H9 (cell line): Measurements from ENCODE around the gene TSPAN13. TPM values are rescaled to one million over a fixed set of nuclear protein-coding genes. Genes with fewer than 3 reads are reported as not detected.

Experiments
- DNase-seq: peaks from one replicate; pipeline ENCODE4 v3.0.0-alpha.2; 2017
- H2AFZ ChIP-seq: one replicate; pipeline ENCODE4 v1.6.1; 2013; ENCODE audit warnings: mild to moderate bottlenecking, low read length, control low read depth, moderate library complexity
- H2AK5ac ChIP-seq: 2 replicates; pipeline ENCODE4 v1.6.1; 2013; ENCODE audit warnings: low read length, control low read depth, mixed read lengths; ENCODE audit not compliant: insufficient read length
- H2BK120ac ChIP-seq: one replicate; pipeline ENCODE4 v1.6.1; 2013; ENCODE audit warnings: low read depth, mild to moderate bottlenecking, low read length, control low read depth, inconsistent platforms; ENCODE audit not compliant: poor library complexity, severe bottlenecking
- H2BK12ac ChIP-seq: 2 replicates; pipeline ENCODE4 v1.6.1; 2013; ENCODE audit warnings: low read length, control low read depth, mixed read lengths, low read depth; ENCODE audit not compliant: insufficient read length
- H2BK15ac ChIP-seq: 2 replicates; pipeline ENCODE4 v1.6.1; 2013; ENCODE audit warnings: low read depth, low read length, control low read depth
- H2BK20ac ChIP-seq: one replicate; pipeline ENCODE4 v1.6.1; 2013; ENCODE audit warnings: low read depth, mild to moderate bottlenecking, low read length, control low read depth, inconsistent platforms; ENCODE audit not compliant: poor library complexity, severe bottlenecking
- H2BK5ac ChIP-seq: 2 replicates; pipeline ENCODE4 v1.6.1; 2013; ENCODE audit warnings: low read length, control low read depth, mixed read lengths; ENCODE audit not compliant: insufficient read length
- H3K14ac ChIP-seq: 2 replicates; pipeline ENCODE4 v1.6.1; 2013; ENCODE audit warnings: low read length, control low read depth; ENCODE audit not compliant: insufficient read depth
- H3K18ac ChIP-seq: 2 replicates; pipeline ENCODE4 v1.6.1; 2013; ENCODE audit warnings: low read depth, mild to moderate bottlenecking, mixed read lengths, low read length, control low read depth; ENCODE audit not compliant: insufficient read length
- H3K23ac ChIP-seq: 2 replicates; pipeline ENCODE4 v1.6.1; 2013; ENCODE audit warnings: low read length, control low read depth, mixed read lengths, low read depth; ENCODE audit not compliant: insufficient read length
- H3K23me2 ChIP-seq: 2 replicates; pipeline ENCODE4 v1.6.1; 2013; ENCODE audit warnings: low read depth, mild to moderate bottlenecking, mixed read lengths, low read length, control low read depth; ENCODE audit not compliant: insufficient read length, poor library complexity, severe bottlenecking
- H3K27ac ChIP-seq: 2 replicates; pipeline ENCODE4 v1.5.1; 2013; ENCODE audit warnings: low read length, control low read depth, mixed read lengths, low read depth; ENCODE audit not compliant: insufficient read length
- H3K27me3 ChIP-seq: 2 replicates; pipeline ENCODE4 v1.6.1; 2013; ENCODE audit warnings: low read length, control low read depth, inconsistent platforms; ENCODE audit not compliant: insufficient read depth
- H3K4ac ChIP-seq: 2 replicates; pipeline ENCODE4 v1.6.1; 2013; ENCODE audit warnings: low read depth, mild to moderate bottlenecking, control low read depth, inconsistent platforms, low read length, moderate library complexity
- H3K4me1 ChIP-seq: 2 replicates; pipeline ENCODE4 v1.6.1; 2013; ENCODE audit warnings: low read length, control low read depth, inconsistent platforms; ENCODE audit not compliant: insufficient read depth
- H3K4me2 ChIP-seq: 2 replicates; pipeline ENCODE4 v1.6.1; 2013; ENCODE audit warnings: low read length, control low read depth, mixed read lengths; ENCODE audit not compliant: insufficient read length, insufficient read depth
- H3K56ac ChIP-seq: 2 replicates; pipeline ENCODE4 v1.6.1; 2013; ENCODE audit warnings: low read depth, mild to moderate bottlenecking, mixed read lengths, low read length, control low read depth; ENCODE audit not compliant: insufficient read length
- H3K79me1 ChIP-seq: 2 replicates; pipeline ENCODE4 v1.6.1; 2013; ENCODE audit warnings: low read depth, mild to moderate bottlenecking, moderate library complexity, low read length, control low read depth, inconsistent platforms; ENCODE audit not compliant: insufficient read depth, poor library complexity, severe bottlenecking
- H3K79me2 ChIP-seq: 2 replicates; pipeline ENCODE4 v1.6.1; 2013; ENCODE audit warnings: low read length, control low read depth, inconsistent platforms; ENCODE audit not compliant: insufficient read depth
- H3K9ac ChIP-seq: 2 replicates; pipeline ENCODE4 v1.6.1; 2013; ENCODE audit warnings: low read length, control low read depth, mixed read lengths; ENCODE audit not compliant: insufficient read length; ENCODE audit errors: extremely low read depth
- H3K9me3 ChIP-seq: one replicate; pipeline ENCODE4 v1.6.1; 2013; ENCODE audit warnings: low read depth, low read length, inconsistent platforms; ENCODE audit not compliant: control insufficient read depth
- H3T11ph ChIP-seq: one replicate; pipeline ENCODE4 v1.6.1; 2013; ENCODE audit warnings: mild to moderate bottlenecking, low read length, control low read depth, inconsistent platforms
- H4K20me1 ChIP-seq: one replicate; pipeline ENCODE4 v1.6.1; 2013; ENCODE audit not compliant: control insufficient read depth, insufficient read length, insufficient read depth
- H4K5ac ChIP-seq: 2 replicates; pipeline ENCODE4 v1.6.1; 2013; ENCODE audit warnings: low read depth, mild to moderate bottlenecking, mixed read lengths, low read length, control low read depth; ENCODE audit not compliant: insufficient read length
- H4K8ac ChIP-seq: replicated peaks from 2 replicates; pipeline ENCODE4 v1.6.1; 2013; ENCODE audit warnings: low read length, control low read depth, mixed read lengths, low read depth; ENCODE audit not compliant: insufficient read length
- H4K91ac ChIP-seq: 2 replicates; pipeline ENCODE4 v1.6.1; 2013; ENCODE audit warnings: low read depth, mild to moderate bottlenecking, moderate library complexity, mixed read lengths, low read length, control low read depth; ENCODE audit not compliant: insufficient read length
- H3K27ac Mint-ChIP-seq, 3 experiments: 2 replicates in 2 of 3; 3 replicates in 1 of 3; pipeline ENCODE4 v1.8.0; 2020 to 2021; ENCODE audit warnings: mixed read lengths in 3 of 3, mild to moderate bottlenecking in 1 of 3, moderate library complexity in 1 of 3
- H3K27me3 Mint-ChIP-seq: 2 replicates; pipeline ENCODE4 v1.8.0; 2021; ENCODE audit warnings: low read depth, mild to moderate bottlenecking, moderate library complexity, mixed read lengths
- H3K36me3 Mint-ChIP-seq, 3 experiments: 2 replicates in 2 of 3; 3 replicates in 1 of 3; pipeline ENCODE4 v1.8.0; 2020 to 2021; ENCODE audit warnings: low read depth in 3 of 3, mixed read lengths in 3 of 3; ENCODE audit not compliant: insufficient read depth in 1 of 3
- H3K4me1 Mint-ChIP-seq, 2 experiments: 2 replicates each; pipeline ENCODE4 v1.8.0; 2020; ENCODE audit warnings: mixed read lengths in 2 of 2
- H3K4me3 Mint-ChIP-seq, 2 experiments: 2 replicates in 1 of 2; 3 replicates in 1 of 2; pipeline ENCODE4 v1.8.0; 2020 to 2021; ENCODE audit warnings: mild to moderate bottlenecking in 2 of 2, mixed read lengths in 2 of 2, moderate library complexity in 1 of 2
- H3K9me3 Mint-ChIP-seq, 2 experiments: 2 replicates in 1 of 2; 3 replicates in 1 of 2; pipeline ENCODE4 v1.8.0; 2020; ENCODE audit warnings: mild to moderate bottlenecking in 2 of 2, mixed read lengths in 2 of 2, moderate library complexity in 1 of 2
- WGBS: extraction: QIAGEN DNeasy Blood & Tissue Kit; methylation state at CpG from one replicate; pipeline ENCODE4 v1.1.7; 2013; ENCODE audit warnings: missing lambda C conversion rate, low lambda C conversion rate, mixed read lengths; ENCODE audit not compliant: insufficient read length; ENCODE audit errors: extremely low coverage; 5-methylcytosine and 5-hydroxymethylcytosine counted together
- total RNA-seq: library from RNA; stranded (reverse); gene quantifications from 2 replicates; pipeline ENCODE4 v1.2.1, GENCODE V29; 2021
- TF ChIP-seq, protein P1 (sequence below): fragments of 200-600 bp; sonication (generic); conservative IDR thresholded peaks from 3 replicates; pipeline ENCODE4 v1.8.0; 2021; ENCODE audit warnings: antibody characterized with exemption, mild to moderate bottlenecking

The TSPAN13 gene
- total RNA-seq, 1 experiment from 2014 or later = 18.7 TPM

DNA sequence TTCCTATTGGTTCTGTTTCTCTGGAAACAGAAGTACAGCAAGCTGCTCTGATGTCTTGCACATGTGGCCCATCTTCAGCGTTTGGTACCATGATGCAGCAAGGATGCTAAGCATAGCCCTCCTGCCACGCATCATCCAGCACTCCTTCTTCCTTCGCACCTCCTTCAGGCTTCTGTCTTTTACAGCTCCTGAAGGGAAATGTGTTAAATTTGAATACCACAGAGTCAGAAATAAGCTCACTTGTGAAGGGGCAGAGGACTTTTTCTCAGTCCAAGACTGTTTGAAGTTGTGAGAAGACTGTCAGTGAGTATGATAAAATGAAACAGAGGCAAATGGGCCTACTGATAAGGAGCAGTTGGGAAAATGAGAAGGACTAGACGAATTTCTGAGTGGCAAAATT, 20.7 kb downstream of the TSPAN13 start:
- Histone ChIP-seq H2BK15ac (no peak overlapping the region), H2AFZ (no peak overlapping the region), H3K23me2 (no peaks in the 10 kb centered on the region), H3K79me1 (no peaks in the 10 kb centered on the region), H3K23ac (no peak overlapping the region), H3T11ph (no peak overlapping the region), H3K9ac (no peak overlapping the region), H4K20me1 (no peaks in the 10 kb centered on the region), H3K27ac (no peak overlapping the region), H4K91ac (no peak overlapping the region), H2AK5ac (no peak overlapping the region), H2BK12ac (no peak overlapping the region), H3K14ac (no peak overlapping the region), H3K27me3 (no peaks in the 10 kb centered on the region), H3K9me3 (no peaks in the 10 kb centered on the region), H2BK5ac (no peak overlapping the region), H3K56ac (no peak overlapping the region), H4K5ac (no peak overlapping the region), H3K4me1 (no peaks in the 10 kb centered on the region; the same call in 1 of the 2 replicates), H3K79me2 (no peaks in the 10 kb centered on the region), H3K4me2 (no peak overlapping the region), H3K4ac (no peak overlapping the region), H4K8ac (no peak overlapping the region), H2BK20ac (no peak overlapping the region), H3K18ac (no peak overlapping the region), H2BK120ac (no peak overlapping the region)
- Mint-ChIP-seq H3K4me1 (peaks cover 32 to 35% of the 10 kb centered on the region in 2 experiments), H3K36me3 (no peaks in the 10 kb centered on the region), H3K27me3 (no peaks in the 10 kb centered on the region), H3K27ac (peak overlapping the region in 1 of 3 experiments; percentile 66; a peak in 1 of 7 replicates), H3K9me3 (no peaks in the 10 kb centered on the region), H3K4me3 (no peak overlapping the region)
- TF ChIP-seq, protein P1, sequence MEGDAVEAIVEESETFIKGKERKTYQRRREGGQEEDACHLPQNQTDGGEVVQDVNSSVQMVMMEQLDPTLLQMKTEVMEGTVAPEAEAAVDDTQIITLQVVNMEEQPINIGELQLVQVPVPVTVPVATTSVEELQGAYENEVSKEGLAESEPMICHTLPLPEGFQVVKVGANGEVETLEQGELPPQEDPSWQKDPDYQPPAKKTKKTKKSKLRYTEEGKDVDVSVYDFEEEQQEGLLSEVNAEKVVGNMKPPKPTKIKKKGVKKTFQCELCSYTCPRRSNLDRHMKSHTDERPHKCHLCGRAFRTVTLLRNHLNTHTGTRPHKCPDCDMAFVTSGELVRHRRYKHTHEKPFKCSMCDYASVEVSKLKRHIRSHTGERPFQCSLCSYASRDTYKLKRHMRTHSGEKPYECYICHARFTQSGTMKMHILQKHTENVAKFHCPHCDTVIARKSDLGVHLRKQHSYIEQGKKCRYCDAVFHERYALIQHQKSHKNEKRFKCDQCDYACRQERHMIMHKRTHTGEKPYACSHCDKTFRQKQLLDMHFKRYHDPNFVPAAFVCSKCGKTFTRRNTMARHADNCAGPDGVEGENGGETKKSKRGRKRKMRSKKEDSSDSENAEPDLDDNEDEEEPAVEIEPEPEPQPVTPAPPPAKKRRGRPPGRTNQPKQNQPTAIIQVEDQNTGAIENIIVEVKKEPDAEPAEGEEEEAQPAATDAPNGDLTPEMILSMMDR = no peak
- no peak for DNase-seq
- WGBS = no CpG with 5 or more reads among the region's 4 CpGs
